Glomerular visceral epithelial cell (primary cell): ENCODE results near the gene AK3.

Experiments used
- DNase-seq: peaks from one replicate; pipeline ENCODE4 v3.0.0-alpha.2; 2016; ENCODE audit errors: extremely low spot score

AK3 gene

GRCh38 chr9:4748612-4749011 is 7.6 kb upstream of the AK3 start:
- no peak for DNase-seq

GRCh38 chr9:4746278-4747030 is 5.5 kb upstream of the AK3 start:
- no peak for DNase-seq

GRCh38 chr9:4743131-4743875 is 2.3 kb upstream of the AK3 start:
- no peak for DNase-seq

GRCh38 chr9:4742246-4742645 is 1.2 kb upstream of the AK3 start:
- DNase-seq = no peak

- no peak for DNase-seq
Measured at GRCh38 chr9:4741365-4742089, 525 bp upstream of the AK3 start.

GRCh38 chr9:4740388-4740637 is 689 bp downstream of the AK3 start:
- DNase-seq = no peak

- no peak for DNase-seq
Measured at GRCh38 chr9:4739587-4740387, 1.2 kb downstream of the AK3 start.

- no peak for DNase-seq
Measured at GRCh38 chr9:4738866-4739586, 2.0 kb downstream of the AK3 start.

- no peak for DNase-seq
Measured at GRCh38 chr9:4734150-4734549, 6.9 kb downstream of the AK3 start.

- DNase-seq = no peak
Measured at GRCh38 chr9:4732890-4733289, 8.1 kb downstream of the AK3 start.

GRCh38 chr9:4727593-4727992 is 13.4 kb downstream of the AK3 start:
- DNase-seq = no peak

GRCh38 chr9:4725706-4726442 is 15.1 kb downstream of the AK3 start:
- DNase-seq = peak; percentile 37

GRCh38 chr9:4721736-4722135 is 19.3 kb downstream of the AK3 start:
- no peak for DNase-seq

- no peak for DNase-seq
Measured at GRCh38 chr9:4718911-4719310, 22.1 kb downstream of the AK3 start.

GRCh38 chr9:4717815-4718214 is 23.2 kb downstream of the AK3 start:
- DNase-seq = no peak

GRCh38 chr9:4716163-4716562 is 24.8 kb downstream of the AK3 start:
- DNase-seq = no peak

GRCh38 chr9:4714266-4715016 is 26.6 kb downstream of the AK3 start:
- no peak for DNase-seq

GRCh38 chr9:4713849-4714248 is 27.2 kb downstream of the AK3 start:
- DNase-seq = no peak

GRCh38 chr9:4709380-4709779 is 31.6 kb downstream of the AK3 start:
- DNase-seq = no peak

GRCh38 chr9:4706971-4707622 is 33.9 kb downstream of the AK3 start:
- DNase-seq = no peak
